ENCODE data around the gene RBBP7.

Gene RBBP7

DNA sequence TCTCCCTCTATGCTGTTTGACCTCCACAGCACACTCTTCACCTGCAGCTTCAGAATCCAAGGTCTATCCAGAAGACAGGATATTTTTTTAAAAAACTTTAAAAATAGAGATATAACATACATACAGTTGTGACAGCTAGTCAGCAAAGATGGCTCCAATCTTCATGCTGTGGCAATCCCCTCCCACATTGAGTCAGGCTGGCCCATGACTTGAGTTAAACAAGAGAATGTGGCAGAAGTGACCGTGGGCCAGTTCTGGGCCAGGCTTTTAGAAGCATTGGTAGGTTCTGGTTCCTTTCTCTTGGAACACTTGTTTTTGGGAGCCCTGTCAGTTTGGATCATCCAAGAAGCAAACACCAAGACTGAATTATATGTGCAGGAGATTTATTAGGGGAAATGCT is 40.2 kb upstream of the RBBP7 start:
- Histone ChIP-seq H3K27ac (no peak overlapping the region), H3K36me3 (replicated peaks) (no peaks in the 10 kb centered on the region), H3K4me3 (ENCODE audit: low read depth, low read length) (no peak overlapping the region), H3K27me3 (replicated peaks) (no peaks in the 10 kb centered on the region)
- TF ChIP-seq, protein P1, sequence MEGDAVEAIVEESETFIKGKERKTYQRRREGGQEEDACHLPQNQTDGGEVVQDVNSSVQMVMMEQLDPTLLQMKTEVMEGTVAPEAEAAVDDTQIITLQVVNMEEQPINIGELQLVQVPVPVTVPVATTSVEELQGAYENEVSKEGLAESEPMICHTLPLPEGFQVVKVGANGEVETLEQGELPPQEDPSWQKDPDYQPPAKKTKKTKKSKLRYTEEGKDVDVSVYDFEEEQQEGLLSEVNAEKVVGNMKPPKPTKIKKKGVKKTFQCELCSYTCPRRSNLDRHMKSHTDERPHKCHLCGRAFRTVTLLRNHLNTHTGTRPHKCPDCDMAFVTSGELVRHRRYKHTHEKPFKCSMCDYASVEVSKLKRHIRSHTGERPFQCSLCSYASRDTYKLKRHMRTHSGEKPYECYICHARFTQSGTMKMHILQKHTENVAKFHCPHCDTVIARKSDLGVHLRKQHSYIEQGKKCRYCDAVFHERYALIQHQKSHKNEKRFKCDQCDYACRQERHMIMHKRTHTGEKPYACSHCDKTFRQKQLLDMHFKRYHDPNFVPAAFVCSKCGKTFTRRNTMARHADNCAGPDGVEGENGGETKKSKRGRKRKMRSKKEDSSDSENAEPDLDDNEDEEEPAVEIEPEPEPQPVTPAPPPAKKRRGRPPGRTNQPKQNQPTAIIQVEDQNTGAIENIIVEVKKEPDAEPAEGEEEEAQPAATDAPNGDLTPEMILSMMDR (IDR thresholded peaks at IDR 0.05; ENCODE audit: low read depth, low read length, missing control alignments) = no peak
- in situ Hi-C loops (cut with HindIII; ENCODE audit: low pct_ligation_motif_present, low sequenced_read_pairs) = no loop called here
- no peak for DNase-seq

DNA sequence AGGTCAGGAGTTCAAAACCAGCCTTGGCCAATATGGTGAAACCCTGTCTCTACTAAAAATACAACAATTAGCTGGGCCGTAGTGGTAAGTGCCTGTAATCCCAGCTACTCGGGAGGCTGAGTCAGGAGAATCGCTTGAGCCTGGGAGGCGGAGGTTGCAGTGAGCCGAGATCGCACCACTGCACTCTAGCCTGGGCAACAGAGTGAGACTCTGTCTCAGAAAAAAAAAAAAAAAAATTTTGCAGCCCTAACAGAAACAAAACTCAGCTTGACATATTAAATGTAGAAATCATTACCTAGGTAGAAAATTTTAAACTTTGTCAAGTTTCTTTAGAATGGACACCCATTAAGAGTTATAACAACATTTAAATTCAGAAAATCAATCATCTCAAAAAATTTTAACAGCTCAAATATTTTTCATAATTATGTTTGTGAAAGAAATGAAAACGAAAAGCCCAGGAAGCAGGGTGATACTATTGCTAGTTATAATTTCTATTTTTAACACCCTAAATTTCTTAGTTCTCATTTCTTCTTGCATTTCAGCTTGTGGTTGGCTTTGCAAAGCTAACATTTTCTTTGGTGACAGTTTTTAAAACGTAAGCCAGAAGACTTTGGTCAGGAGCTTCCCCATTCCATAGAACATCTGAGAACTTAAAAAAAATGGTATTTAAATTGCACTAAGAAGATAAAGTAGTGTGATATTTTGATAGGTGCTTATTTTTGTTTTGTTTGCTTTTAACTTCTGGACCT is 33.3 kb upstream of the RBBP7 start:
- TF ChIP-seq, protein P1 (IDR thresholded peaks at IDR 0.05; ENCODE audit: low read depth, low read length, missing control alignments) = no peak
- no peak for DNase-seq
- no peak overlapping the region for H3K27ac ChIP-seq
- no peaks in the 10 kb centered on the region for H3K36me3 ChIP-seq (replicated peaks)
- in situ Hi-C loops (cut with HindIII; ENCODE audit: low pct_ligation_motif_present, low sequenced_read_pairs) = no loop called here
- H3K27me3 ChIP-seq (replicated peaks) = peaks cover 2% of the 10 kb centered on the region
- H3K4me3 ChIP-seq (ENCODE audit: low read depth, low read length) = no peak overlapping the region

DNA sequence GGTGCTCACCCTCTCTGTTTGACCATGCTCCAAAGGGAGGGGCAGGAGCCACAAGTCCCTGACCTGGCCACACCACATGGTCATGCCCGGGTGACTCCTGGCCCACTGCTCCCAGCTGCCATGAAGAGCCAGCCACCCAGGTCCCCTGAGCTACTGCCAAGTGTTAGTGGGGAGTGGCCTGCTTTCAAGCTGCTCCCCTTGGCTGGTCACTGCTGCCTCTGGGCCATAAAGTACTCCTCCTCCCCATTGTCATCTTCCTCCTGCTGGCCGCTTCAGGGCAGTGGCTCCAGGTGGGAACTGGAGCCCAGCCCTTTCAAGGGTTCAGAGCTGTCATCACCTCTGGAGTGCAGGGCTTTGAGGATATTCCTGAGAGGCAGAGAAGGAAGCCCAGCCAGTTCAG is 27.3 kb upstream of the RBBP7 start:
- TF ChIP-seq, protein P1 (IDR thresholded peaks at IDR 0.05; ENCODE audit: low read depth, low read length, missing control alignments) = no peak
- Histone ChIP-seq H3K27ac (no peak overlapping the region), H3K4me3 (ENCODE audit: low read depth, low read length) (no peak overlapping the region), H3K27me3 (replicated peaks) (peaks cover 2% of the 10 kb centered on the region), H3K36me3 (replicated peaks) (no peaks in the 10 kb centered on the region)
- no peak for DNase-seq
- in situ Hi-C loops (cut with HindIII; ENCODE audit: low pct_ligation_motif_present, low sequenced_read_pairs) = no loop called here

DNA sequence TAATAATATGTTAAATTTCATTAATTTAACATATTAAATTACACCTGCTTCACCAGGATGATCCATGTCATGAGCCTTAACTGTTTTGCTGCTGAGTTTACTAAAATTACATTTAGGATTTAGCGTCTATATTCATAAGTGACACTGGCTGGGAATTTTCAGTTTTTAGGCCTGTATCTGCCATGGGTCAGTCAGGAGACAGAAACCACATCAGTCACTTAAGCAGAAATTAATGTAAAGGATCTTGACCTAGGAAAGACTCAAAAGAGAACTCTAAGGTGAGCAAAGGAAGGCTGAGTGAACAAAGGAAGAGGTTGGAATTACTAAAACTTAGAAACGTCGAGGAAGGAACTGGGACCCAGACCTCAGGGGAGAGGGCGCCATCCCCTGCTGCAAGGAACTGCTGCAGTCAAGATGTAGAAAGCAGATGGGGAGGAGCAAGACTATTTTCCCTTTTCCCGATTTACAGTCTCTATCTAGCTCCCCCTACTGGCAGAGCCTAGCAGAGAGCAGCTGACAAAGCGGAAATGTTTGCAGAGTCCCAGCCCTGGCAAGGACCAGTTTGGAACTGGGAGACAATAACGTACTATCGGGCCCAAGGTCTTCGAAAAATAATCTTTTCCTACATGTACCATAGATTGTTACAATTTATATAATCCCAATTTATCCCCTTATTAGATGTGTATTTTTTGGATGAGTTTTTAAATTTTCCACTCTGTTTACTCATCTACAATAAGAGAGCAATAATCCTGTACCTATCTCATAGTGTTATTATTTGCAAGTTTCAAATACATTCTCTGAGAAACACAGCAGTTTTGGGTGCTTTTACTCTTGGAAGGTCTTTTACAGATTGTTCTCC is 22.6 kb upstream of the RBBP7 start:
- Histone ChIP-seq H3K36me3 (replicated peaks) (no peaks in the 10 kb centered on the region), H3K27me3 (replicated peaks) (no peaks in the 10 kb centered on the region), H3K4me3 (ENCODE audit: low read depth, low read length) (no peak overlapping the region), H3K27ac (no peak overlapping the region)
- in situ Hi-C loops (cut with HindIII; ENCODE audit: low pct_ligation_motif_present, low sequenced_read_pairs) = no loop called here
- DNase-seq = peak; percentile 75
- TF ChIP-seq, protein P1 (IDR thresholded peaks at IDR 0.05; ENCODE audit: low read depth, low read length, missing control alignments) = peak; percentile 96

DNA sequence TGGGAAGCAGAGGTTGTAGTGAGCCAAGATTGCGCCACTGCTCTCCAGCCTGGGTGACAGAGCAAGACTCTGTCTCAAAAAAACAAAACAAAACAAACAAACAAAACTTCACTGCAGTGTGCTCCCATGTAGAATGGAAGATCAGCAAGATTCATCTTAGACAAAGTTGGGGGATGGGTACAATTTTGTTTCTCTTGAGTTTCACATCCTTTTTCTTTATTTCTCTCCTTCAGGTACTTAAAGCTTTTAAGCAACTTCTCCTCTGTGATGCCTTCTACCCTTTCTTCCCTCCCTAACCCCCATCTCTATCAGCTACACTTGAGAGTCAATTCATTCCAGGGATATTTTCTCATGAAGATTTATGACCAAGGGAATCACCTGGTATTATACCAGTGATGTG is 15.5 kb upstream of the RBBP7 start:
- no peaks in the 10 kb centered on the region for H3K36me3 ChIP-seq (replicated peaks)
- no peak overlapping the region for H3K27ac ChIP-seq
- no peak for DNase-seq
- H3K4me3 ChIP-seq (ENCODE audit: low read depth, low read length) = no peak overlapping the region
- TF ChIP-seq, protein P1 (IDR thresholded peaks at IDR 0.05; ENCODE audit: low read depth, low read length, missing control alignments) = no peak
- in situ Hi-C loops (cut with HindIII; ENCODE audit: low pct_ligation_motif_present, low sequenced_read_pairs) = no loop called here
- H3K27me3 ChIP-seq (replicated peaks) = peaks cover 2% of the 10 kb centered on the region

Data from brain microvascular endothelial cell (primary cell).